SHP77 (cell line): ENCODE data around the gene CD8A.
"Not testable (repeated sequence)": the region's sequence is repeated elsewhere in the genome, so short reads cannot be mapped to it uniquely, and the experiment has no call there.

Experiments used
- DNase-seq, 2 experiments: peaks; one replicate each; lab custom pipeline; 2025; lab: John Stamatoyannopoulos, UW

The CD8A gene

DNA sequence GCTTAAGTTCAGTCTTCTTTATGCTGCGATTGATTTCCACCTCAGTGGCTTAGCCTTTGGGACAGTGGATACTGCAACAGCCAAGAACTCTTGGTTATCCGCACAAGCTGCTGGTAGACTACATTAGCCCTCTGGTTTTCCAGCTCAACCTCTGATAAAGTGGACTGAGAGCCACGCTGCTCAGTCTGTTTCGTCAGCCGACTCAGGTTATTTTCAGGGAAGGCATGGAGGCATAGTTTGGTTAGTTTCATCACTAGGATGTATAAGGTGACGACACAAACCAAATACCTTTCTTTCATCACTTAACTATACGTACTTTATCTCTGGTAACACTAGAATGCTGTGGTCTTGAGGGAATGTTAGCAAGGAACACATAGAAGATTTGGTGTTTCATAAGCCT lies 14.2 kb downstream of the CD8A start:
- DNase-seq = no peak

- no peak for DNase-seq
Measured at GRCh38 chr2:86775338-86775737, 15.4 kb downstream of the CD8A start.

DNA sequence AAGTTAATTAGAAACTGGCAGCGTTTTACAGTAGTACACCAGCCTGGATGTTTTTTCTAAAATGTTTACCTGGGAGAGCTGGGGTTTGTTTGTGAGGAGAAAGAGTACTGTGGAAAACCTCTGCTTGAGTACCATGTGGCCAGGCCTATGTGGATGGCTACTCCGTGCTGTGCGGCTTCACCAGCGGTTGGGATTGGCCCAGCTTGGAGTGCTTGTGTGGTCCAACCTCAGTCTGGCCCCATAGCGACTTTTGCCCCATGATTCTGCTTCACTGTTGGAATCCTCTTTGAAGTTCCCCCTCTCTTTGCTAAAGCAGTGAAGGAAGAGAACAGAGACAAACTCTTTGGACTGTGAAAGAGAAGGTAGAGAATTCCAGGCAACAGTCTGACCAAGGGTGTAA lies 15.9 kb downstream of the CD8A start:
- DNase-seq = no peak

- DNase-seq = no peak
Measured at GRCh38 chr2:86772611-86773010, 18.1 kb downstream of the CD8A start.

- DNase-seq = no peak
Measured at GRCh38 chr2:86770816-86771301, 19.9 kb downstream of the CD8A start.

DNA sequence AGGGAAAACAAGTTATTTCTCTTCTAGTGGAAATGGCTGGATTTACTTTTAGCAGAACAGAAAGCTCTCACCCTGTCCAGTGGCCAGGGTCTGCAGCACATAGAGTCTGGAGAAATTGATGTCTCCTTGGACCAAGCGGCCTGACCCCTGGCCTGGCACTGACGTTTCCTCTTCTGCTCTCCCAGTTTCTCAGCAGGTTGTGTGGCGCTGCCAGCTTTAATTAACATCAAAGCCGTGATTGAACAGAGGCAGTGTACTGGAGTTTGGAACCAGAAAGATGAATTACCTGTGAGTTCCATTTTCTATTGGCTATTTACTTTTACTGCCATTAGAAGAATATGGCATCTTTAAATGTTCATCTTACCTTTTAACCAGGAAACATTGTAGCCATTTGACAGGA lies 20.9 kb downstream of the CD8A start:
- no peak for DNase-seq

DNA sequence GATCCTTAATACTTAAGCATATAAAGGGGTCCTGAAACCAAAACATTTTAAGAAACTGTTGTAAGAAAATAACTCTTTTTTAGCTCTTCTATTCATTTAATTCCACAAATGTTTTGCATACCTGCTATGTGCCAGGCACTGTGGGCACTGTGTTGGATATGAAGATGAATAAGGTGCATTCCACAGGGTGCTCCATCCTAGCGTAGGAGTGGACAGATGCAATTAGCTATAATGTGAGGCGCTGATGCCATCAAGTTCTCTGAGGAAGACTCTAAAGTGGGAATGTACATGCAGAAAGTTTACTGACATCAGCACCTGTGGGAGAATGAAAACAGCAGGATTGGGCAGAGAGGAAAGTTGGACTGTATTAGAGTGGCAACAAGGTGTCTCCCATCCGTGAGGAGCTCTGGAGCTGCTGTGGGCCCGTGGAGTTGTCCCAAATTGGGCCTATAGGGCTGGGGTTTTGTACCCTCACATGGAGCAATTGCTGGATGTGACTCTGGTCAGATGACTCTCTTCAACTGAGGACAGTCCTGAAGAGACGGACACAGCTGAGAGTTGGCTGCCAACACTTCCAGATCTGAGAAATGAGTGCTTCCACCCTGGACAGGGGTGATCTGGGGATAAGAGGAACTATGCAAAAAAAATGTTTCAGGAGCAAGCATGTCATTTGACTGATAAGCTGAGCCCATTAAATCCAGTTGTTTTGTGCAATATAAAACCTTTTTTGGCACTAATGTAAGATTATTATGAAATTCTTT lies 22.3 kb downstream of the CD8A start:
- DNase-seq = no peak

DNA sequence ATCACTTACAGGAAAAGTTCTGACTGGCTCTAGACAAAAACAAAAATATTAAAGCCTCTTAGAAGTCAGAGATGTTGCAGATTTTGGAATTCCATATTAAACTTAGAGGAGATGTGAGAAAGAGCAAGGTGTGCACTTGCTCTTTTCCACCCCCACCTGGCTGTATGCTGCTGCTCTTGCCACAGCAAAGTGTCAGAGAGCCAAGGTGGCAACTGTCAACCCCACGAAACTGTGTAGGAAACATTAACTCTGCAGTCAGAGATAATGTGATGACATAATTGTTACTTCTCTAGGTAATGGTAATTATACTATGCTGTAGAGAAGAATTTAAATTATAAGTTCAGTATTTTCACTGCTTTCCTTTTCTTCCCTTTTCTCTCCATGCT lies 25.4 kb downstream of the CD8A start:
- no peak for DNase-seq

DNA sequence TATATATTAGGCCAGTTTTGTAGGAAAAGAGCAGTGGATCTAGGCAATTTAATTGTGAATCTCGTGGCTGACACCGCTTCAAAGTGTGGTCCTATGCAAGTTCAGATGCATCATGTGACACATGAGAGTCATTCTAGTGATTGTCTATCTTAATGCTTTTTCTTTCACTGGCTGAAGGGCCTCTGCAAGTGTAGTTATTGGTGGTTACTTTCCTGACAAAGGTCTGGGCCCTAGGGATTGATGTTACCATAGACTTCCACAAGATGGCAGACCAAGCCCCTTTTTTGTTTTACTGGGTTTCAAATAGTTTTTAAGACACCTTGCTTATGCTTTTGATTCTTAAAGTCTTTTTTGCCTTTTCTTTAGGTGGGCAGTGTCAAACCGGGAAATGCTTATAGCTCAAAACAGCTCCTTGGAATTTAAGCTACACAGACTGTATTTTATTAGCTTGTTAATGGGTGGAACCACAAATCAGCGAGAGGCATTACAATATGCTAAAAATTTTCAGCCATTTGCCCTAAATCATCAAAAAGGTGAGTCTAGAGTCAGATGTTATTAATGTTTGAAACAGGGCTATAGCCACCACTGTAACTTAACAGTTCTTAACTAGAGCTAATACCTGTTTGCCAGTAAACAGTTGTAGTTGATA lies 25.9 kb downstream of the CD8A start:
- peak in 1 of 2 experiments; percentile 27 for DNase-seq

DNA sequence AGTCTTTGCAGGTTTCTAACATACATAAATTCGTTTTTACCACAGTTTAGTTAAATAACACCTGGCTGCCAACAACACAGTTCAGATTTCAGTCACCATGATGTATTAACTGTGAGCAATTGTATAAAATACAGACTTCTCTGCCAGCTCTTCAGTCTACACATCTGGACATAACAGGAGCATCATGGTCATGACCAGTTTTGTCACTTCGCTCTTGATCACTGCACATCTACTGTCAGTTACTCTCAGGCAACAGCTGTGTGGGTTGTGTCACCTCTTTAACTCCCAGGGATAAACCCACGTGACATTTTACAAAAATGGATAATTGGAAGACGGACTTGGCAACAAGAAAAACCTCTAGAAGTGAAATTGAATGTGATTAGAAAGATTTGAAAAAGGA lies 30.3 kb downstream of the CD8A start:
- DNase-seq = no peak

- DNase-seq = no peak
Measured at GRCh38 chr2:86758405-86758804, 32.3 kb downstream of the CD8A start.

GRCh38 chr2:86753606-86754005 lies 37.1 kb downstream of the CD8A start:
- DNase-seq = no peak

DNA sequence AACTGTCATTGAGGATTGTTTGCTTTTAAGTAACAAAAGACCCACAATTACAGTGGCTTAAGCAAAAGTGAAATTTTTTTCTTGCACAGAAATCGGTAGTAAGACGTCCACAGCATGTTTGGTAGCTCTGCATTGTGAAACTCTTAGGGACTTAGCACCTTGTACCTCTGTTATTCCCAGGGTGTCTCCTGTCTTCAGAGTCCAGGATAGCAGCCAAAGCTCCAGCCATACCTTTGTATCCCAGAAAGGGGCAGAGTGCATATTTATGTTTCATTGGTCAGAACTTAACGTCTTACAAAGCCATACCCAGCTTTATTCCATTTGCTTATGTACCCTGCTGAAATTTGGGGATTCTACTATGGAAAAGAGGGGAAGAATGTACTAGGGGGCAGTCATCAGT lies 37.8 kb downstream of the CD8A start:
- DNase-seq = no peak

GRCh38 chr2:86751778-86752177 lies 38.9 kb downstream of the CD8A start:
- DNase-seq = no peak

DNA sequence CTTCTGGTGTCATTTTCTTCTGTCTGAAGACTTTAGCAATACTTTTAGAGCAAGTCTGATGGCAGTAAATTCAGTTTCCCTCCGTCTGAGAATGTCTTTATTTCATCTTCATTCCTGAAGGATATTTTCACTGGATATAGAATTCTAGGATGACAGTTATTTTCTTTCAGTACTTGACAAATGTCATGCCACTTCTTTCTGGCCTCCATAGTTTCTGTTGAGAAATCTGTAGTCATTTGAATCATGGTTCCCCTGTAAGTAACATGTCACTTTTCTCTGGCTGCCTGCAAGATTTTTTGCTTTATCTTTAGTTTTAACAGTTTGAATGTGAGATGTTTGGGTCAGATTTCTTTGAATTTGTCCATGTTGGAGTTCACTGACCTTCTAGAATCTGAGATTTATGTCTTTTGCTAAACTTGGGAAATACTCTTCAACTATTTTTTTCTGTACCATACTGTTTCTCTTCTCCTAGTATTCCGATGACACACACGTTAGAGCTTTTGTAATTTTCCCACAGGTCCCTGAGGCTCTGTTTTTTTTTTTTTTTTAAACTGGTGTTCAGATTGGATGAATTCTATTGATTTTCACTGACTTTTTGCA lies 40.4 kb downstream of the CD8A start:
- DNase-seq = no peak

DNA sequence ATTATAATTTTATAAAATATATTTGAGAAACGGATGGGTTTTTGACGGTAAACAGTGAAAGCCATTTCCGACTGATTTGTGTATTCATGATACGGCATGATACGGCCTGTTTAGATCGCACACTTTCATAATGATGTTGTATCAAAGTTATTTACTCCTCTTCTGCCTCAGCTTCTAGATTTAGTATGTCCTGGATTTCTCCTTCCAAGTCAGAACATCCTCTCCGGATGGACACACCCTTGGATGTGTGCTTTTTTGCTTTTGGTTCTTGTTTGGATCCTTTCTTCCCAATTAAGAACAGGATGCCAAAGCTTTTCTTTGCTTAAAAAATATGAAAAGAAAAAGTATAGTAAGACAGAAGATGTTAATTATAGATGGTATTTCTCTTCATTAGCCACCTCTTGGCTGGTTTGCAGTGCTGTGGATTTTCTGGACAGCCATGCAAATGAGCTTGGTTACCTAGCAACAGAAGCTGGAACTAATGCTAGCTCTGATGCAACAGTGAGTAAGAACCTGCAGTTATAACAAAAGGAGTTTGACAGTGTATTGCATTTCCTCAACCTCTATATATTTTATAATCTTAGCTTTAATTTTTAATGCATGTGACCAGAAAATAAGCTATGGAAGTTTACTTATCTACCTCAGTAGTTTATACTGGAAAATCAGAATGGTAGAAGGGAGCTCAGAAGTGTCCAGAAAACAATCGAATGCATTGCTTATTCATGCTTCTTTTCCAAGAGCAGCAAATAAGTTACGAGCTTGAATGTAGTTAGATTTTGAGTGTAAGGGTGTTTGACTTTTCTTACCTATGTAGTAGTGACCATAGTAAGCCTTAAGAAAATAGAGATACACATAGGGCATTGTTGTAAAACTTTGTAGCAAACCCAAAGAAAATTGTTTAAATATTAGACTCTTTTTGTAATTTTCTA lies 42.7 kb downstream of the CD8A start:
- no peak for DNase-seq

GRCh38 chr2:86746939-86747338 lies 43.8 kb downstream of the CD8A start:
- DNase-seq = no peak

- no peak for DNase-seq
Measured at GRCh38 chr2:86744152-86744551, 46.6 kb downstream of the CD8A start.

- not testable (repeated sequence) for DNase-seq
Measured at GRCh38 chr2:86741889-86742498, 48.7 kb downstream of the CD8A start.

DNA sequence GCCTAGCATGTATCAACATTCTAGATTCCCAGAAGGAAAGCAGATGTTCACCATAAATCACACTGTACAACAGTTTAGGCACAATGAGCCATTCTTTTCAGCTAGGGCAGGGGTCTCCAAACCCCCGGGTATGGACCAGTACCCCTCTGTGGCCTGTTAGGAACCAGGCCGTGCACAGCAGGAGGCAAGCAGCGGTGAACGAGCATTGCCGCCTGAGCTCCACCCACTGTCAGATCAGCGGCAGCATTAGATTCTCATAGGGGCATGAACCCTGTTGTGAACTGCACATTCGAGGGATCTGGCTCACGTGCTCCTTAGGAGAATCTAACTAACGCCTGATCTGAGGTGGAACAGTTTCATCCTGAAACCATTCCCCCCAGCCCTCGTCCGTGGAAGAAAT lies 50.8 kb downstream of the CD8A start:
- DNase-seq = not testable (repeated sequence)

GRCh38 chr2:86739485-86739884 lies 51.2 kb downstream of the CD8A start:
- DNase-seq = not testable (repeated sequence)

- not testable (repeated sequence) for DNase-seq
Measured at GRCh38 chr2:86734896-86735295, 55.8 kb downstream of the CD8A start.
